SK-N-SH (cell line): ENCODE data around the gene ZNF438. TPM values are rescaled to one million over a fixed set of nuclear protein-coding genes. Genes with fewer than 3 reads are reported as not detected.
"Not testable (repeated sequence)": the region's sequence is repeated elsewhere in the genome, so short reads cannot be mapped to it uniquely, and the experiment has no call there.

Source experiments
- CTCF ChIA-PET: fragments of 300-600, 350-600 bp; formaldehyde crosslinking; extraction: SDS; loops from one replicate; lab custom pipeline; 2021; lab: Yijun Ruan, JAX
- POLR2A ChIA-PET: fragments of 350-600 bp; sonication (Branson Sonifier 250); formaldehyde crosslinking; extraction: SDS; loops from one replicate; lab custom pipeline; 2020; ENCODE audit warnings: antibody characterized with exemption, inconsistent platforms; lab: Yijun Ruan, JAX
- DNase-seq: peaks from one replicate; pipeline ENCODE4 v3.0.0; 2012
- H2AFZ ChIP-seq: fragments of 200-600 bp; sonication (generic); 2 replicates; pipeline ENCODE4 v1.8.1; 2016; ENCODE audit warnings: antibody characterized with exemption, mild to moderate bottlenecking, low read depth
- H3F3A ChIP-seq: fragments of 200-600 bp; sonication (generic); replicated peaks from 2 replicates; pipeline ENCODE3; 2016; ENCODE audit warnings: antibody characterized with exemption, mild to moderate bottlenecking; ENCODE audit not compliant: insufficient read depth
- H3K27ac ChIP-seq, 2 experiments: fragments of 200-500 bp in 1 of 2; fragments of 200-600 bp in 1 of 2; sonication (Bioruptor generic) in 1 of 2; sonication (generic), shearing (Covaris generic) in 1 of 2; 2 replicates each; pipeline versions ENCODE4 v1.5.1 to v1.6.1; 2014 to 2016; ENCODE audit warnings: low read depth in 2 of 2, inconsistent platforms in 1 of 2, low read length in 1 of 2, mild to moderate bottlenecking in 1 of 2, mixed read lengths in 1 of 2
- H3K27me3 ChIP-seq: fragments of 200-600 bp; sonication (generic), shearing (Covaris generic); 2 replicates; pipeline ENCODE4 v1.6.1; 2016; ENCODE audit warnings: mixed run types; ENCODE audit not compliant: insufficient read depth
- H3K36me3 ChIP-seq, 2 experiments: fragments of 200-500 bp in 1 of 2; fragments of 200-600 bp in 1 of 2; sonication (Bioruptor generic) in 1 of 2; sonication (generic) in 1 of 2; replicated peaks in 1 of 2; 2 replicates each; pipeline versions ENCODE3 to v1.5.1; 2014 to 2016; ENCODE audit warnings: low read length in 1 of 2, mild to moderate bottlenecking in 1 of 2; ENCODE audit not compliant: insufficient read depth in 2 of 2, control insufficient read depth in 1 of 2
- H3K4me1 ChIP-seq, 2 experiments: fragments of 200-500 bp in 1 of 2; fragments of 200-600 bp in 1 of 2; sonication (Bioruptor generic) in 1 of 2; sonication (generic), shearing (Covaris generic) in 1 of 2; 2 replicates each; pipeline versions ENCODE4 v1.5.1 to v1.6.1; 2014 to 2016; ENCODE audit warnings: low read depth in 1 of 2, low read length in 1 of 2, mixed run types in 1 of 2; ENCODE audit not compliant: insufficient read depth in 2 of 2, control insufficient read depth in 1 of 2
- H3K4me2 ChIP-seq: fragments of 200-600 bp; sonication (generic), shearing (Covaris generic); 2 replicates; pipeline ENCODE4 v1.6.1; 2017; ENCODE audit warnings: mixed run types
- H3K4me3 ChIP-seq, 2 experiments: fragments of 200-500 bp in 1 of 2; fragments of 200-600 bp in 1 of 2; sonication (Bioruptor generic) in 1 of 2; sonication (generic), shearing (Covaris generic) in 1 of 2; 2 replicates each; pipeline versions ENCODE4 v1.5.1 to v1.8.1; 2014 to 2016; ENCODE audit warnings: low read depth in 2 of 2, inconsistent platforms in 1 of 2, low read length in 1 of 2, mild to moderate bottlenecking in 1 of 2, mixed read lengths in 1 of 2, moderate library complexity in 1 of 2
- H3K79me2 ChIP-seq: fragments of 200-600 bp; sonication (generic); 2 replicates; pipeline ENCODE4 v1.8.1; 2017; ENCODE audit warnings: mild to moderate bottlenecking; ENCODE audit not compliant: insufficient read depth
- H3K9ac ChIP-seq: fragments of 200-600 bp; sonication (generic); 2 replicates; pipeline ENCODE4 v1.6.1; 2017; ENCODE audit warnings: mixed run types
- H3K9me2 ChIP-seq: fragments of 200-600 bp; sonication (generic); 2 replicates; pipeline ENCODE4 v1.6.1; 2017; ENCODE audit warnings: mixed run types
- H3K9me3 ChIP-seq: fragments of 200-600 bp; sonication (generic); 2 replicates; pipeline ENCODE4 v1.6.1; 2017; ENCODE audit warnings: mixed run types, mild to moderate bottlenecking, moderate library complexity
- H4K20me1 ChIP-seq: fragments of 200-600 bp; sonication (generic); 2 replicates; pipeline ENCODE4 v1.6.1; 2017; ENCODE audit warnings: mild to moderate bottlenecking, mixed run types; ENCODE audit not compliant: insufficient read depth
- CHD2 ChIP-seq: fragments of 150-350 bp; IDR thresholded peaks from 2 replicates; pipeline ENCODE4 v1.6.1; 2018; ENCODE audit warnings: low read length; ENCODE audit not compliant: partially characterized antibody
- ELF1 ChIP-seq: IDR thresholded peaks from 2 replicates; pipeline ENCODE4 v1.4.0; 2012
- EZH2phosphoT487 ChIP-seq: fragments of 200-600 bp; sonication (generic); IDR thresholded peaks from 2 replicates; pipeline ENCODE4 v1.6.1; 2017; ENCODE audit warnings: low read depth, mixed run types, mild to moderate bottlenecking, antibody characterized with exemption, moderate library complexity, borderline replicate concordance
- FOXJ3 ChIP-seq: sonication (generic); formaldehyde crosslinking; IDR thresholded peaks from 2 replicates; pipeline ENCODE4 v1.5.1; 2020; ENCODE audit warnings: mild to moderate bottlenecking, missing genetic modification reagents
- FOXM1 ChIP-seq: IDR thresholded peaks from 2 replicates; pipeline ENCODE4 v1.4.0; 2012; ENCODE audit warnings: low read depth, mild to moderate bottlenecking
- GABPA ChIP-seq: IDR thresholded peaks from 2 replicates; pipeline ENCODE4 v1.4.0; 2012; ENCODE audit warnings: low read depth, mild to moderate bottlenecking
- GATA2 ChIP-seq: sonication (generic); formaldehyde crosslinking; IDR thresholded peaks from 2 replicates; pipeline ENCODE4 v1.5.0; 2020; ENCODE audit warnings: mild to moderate bottlenecking, missing genetic modification reagents
- MXI1 ChIP-seq: IDR thresholded peaks from 2 replicates; pipeline ENCODE4 v1.6.1; 2012; ENCODE audit warnings: mild to moderate bottlenecking, low read depth, low read length, improper control_type of control experiment
- NFIC ChIP-seq: IDR thresholded peaks from 2 replicates; pipeline ENCODE4 v1.4.0; 2012; ENCODE audit warnings: borderline replicate concordance
- RAD21 ChIP-seq: IDR thresholded peaks from 2 replicates; pipeline ENCODE4 v1.6.1; 2012; ENCODE audit warnings: mild to moderate bottlenecking, low read length
- RFX5 ChIP-seq: IDR thresholded peaks from 2 replicates; pipeline ENCODE4 v1.6.1; 2012; ENCODE audit warnings: mild to moderate bottlenecking, improper control_type of control experiment, low read length
- TAF1 ChIP-seq: IDR thresholded peaks from 2 replicates; pipeline ENCODE4 v1.6.1; 2012; ENCODE audit warnings: low read depth, mild to moderate bottlenecking, low read length, moderate library complexity, borderline replicate concordance
- TCF12 ChIP-seq: IDR thresholded peaks from 2 replicates; pipeline ENCODE4 v1.4.0; 2012
- TEAD4 ChIP-seq: IDR thresholded peaks from 2 replicates; pipeline ENCODE4 v1.4.0; 2012; ENCODE audit warnings: mild to moderate bottlenecking, borderline replicate concordance; ENCODE audit not compliant: insufficient read depth
- WGBS: methylation state at CpG from one replicate; pipeline ENCODE4 v1.1.6; 2017; ENCODE audit warnings: low lambda C conversion rate; 5-methylcytosine and 5-hydroxymethylcytosine counted together
- polyA plus RNA-seq, 3 experiments: library from polyadenylated mRNA; depleted of rRNA; stranded (reverse); fragments of >200 nt; gene quantifications; 2 replicates each; pipeline ENCODE4 v1.2.3, GENCODE V29; 2012
- TF ChIP-seq, protein P1 (sequence below): IDR thresholded peaks from 2 replicates; pipeline ENCODE4 v1.6.1; 2012; ENCODE audit warnings: mild to moderate bottlenecking, low read depth, low read length, moderate library complexity
- TF ChIP-seq, protein P2 (sequence below): IDR thresholded peaks from 2 replicates; pipeline ENCODE4 v1.4.0; 2012; ENCODE audit warnings: low read depth, borderline replicate concordance
- TF ChIP-seq, protein P3 (sequence below): IDR thresholded peaks from 2 replicates; pipeline ENCODE4; 2012

The ZNF438 gene
- polyA plus RNA-seq, 1 of the 3 experiments (the other 2 are of a cell fraction), result 2.1 TPM

DNA sequence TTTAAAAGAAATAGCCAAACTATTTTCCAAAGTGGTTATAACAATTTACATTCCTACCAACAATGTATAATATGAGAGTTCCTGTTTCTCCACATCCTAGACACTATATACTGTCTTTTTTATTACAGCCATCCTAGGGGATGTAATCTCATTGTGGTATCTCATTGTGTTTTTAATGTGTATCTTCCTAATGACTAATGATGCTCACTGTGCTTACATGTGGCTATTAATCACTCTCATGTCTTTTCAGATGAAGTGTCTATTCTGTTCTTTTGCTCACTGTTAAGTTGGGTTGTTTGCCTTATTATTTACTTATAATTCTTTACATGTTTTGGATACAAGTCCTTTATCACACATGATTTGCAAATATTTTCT lies 71.8 kb downstream of the ZNF438 start:
- DNase-seq, result no peak
- H3K79me2 ChIP-seq, result no peaks in the 10 kb centered on the region
- no peak overlapping the region for H2AFZ ChIP-seq
- POLR2A ChIA-PET, result no interaction called here
- H3K36me3 ChIP-seq, result no peaks in the 10 kb centered on the region
- H3K9me2 ChIP-seq, result no peaks in the 10 kb centered on the region
- H3F3A ChIP-seq, result no peaks in the 10 kb centered on the region
- H4K20me1 ChIP-seq, result no peaks in the 10 kb centered on the region
- H3K27me3 ChIP-seq, result no peaks in the 10 kb centered on the region
- H3K27ac ChIP-seq, result no peak overlapping the region
- CTCF ChIA-PET, result interaction anchor here (0.6 kb wide), 1 partner anchor 840 kb away, joined by 3 read pairs; no protein-coding TSS in a partner anchor
- TF ChIP-seq, protein P1, sequence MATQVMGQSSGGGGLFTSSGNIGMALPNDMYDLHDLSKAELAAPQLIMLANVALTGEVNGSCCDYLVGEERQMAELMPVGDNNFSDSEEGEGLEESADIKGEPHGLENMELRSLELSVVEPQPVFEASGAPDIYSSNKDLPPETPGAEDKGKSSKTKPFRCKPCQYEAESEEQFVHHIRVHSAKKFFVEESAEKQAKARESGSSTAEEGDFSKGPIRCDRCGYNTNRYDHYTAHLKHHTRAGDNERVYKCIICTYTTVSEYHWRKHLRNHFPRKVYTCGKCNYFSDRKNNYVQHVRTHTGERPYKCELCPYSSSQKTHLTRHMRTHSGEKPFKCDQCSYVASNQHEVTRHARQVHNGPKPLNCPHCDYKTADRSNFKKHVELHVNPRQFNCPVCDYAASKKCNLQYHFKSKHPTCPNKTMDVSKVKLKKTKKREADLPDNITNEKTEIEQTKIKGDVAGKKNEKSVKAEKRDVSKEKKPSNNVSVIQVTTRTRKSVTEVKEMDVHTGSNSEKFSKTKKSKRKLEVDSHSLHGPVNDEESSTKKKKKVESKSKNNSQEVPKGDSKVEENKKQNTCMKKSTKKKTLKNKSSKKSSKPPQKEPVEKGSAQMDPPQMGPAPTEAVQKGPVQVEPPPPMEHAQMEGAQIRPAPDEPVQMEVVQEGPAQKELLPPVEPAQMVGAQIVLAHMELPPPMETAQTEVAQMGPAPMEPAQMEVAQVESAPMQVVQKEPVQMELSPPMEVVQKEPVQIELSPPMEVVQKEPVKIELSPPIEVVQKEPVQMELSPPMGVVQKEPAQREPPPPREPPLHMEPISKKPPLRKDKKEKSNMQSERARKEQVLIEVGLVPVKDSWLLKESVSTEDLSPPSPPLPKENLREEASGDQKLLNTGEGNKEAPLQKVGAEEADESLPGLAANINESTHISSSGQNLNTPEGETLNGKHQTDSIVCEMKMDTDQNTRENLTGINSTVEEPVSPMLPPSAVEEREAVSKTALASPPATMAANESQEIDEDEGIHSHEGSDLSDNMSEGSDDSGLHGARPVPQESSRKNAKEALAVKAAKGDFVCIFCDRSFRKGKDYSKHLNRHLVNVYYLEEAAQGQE, result no peak
- TF ChIP-seq TEAD4 (no peak), GABPA (no peak)
- TF ChIP-seq, protein P2, sequence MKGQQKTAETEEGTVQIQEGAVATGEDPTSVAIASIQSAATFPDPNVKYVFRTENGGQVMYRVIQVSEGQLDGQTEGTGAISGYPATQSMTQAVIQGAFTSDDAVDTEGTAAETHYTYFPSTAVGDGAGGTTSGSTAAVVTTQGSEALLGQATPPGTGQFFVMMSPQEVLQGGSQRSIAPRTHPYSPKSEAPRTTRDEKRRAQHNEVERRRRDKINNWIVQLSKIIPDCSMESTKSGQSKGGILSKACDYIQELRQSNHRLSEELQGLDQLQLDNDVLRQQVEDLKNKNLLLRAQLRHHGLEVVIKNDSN, result no peak
- H3K4me2 ChIP-seq, result no peak overlapping the region
- H3K4me1 ChIP-seq, result no peaks in the 10 kb centered on the region
- no peak overlapping the region for H3K9ac ChIP-seq
- no peaks in the 10 kb centered on the region for H3K9me3 ChIP-seq
- H3K4me3 ChIP-seq, result no peak overlapping the region

DNA sequence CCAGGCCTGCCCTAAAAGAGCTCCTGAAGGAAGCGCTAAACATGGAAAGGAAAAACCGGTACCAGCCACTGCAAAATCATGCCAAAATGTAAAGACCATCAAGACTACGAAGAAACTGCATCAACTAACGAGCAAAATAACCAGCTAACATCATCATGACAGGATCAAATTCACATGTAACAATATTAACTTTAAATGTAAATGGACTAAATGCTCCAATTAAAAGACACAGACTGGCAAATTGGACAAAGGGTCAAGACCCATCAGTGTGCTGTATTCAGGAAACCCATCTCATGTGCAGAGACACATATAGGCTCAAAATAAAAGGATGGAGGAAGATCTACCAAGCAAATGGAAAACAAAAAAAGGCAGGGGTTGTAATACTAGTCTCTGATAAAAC lies 82.4 kb downstream of the ZNF438 start:
- H3K9ac ChIP-seq, POLR2A ChIA-PET, CTCF ChIA-PET, H3K27me3 ChIP-seq, H3F3A ChIP-seq, H3K36me3 ChIP-seq, H3K79me2 ChIP-seq, H3K4me2 ChIP-seq, H2AFZ ChIP-seq, H4K20me1 ChIP-seq, H3K9me2 ChIP-seq, DNase-seq, H3K27ac ChIP-seq, H3K9me3 ChIP-seq, H3K4me3 ChIP-seq, H3K4me1 ChIP-seq: not testable (repeated sequence)
- 85% methylated on average over 4 of the region's 4 CpGs for WGBS

DNA sequence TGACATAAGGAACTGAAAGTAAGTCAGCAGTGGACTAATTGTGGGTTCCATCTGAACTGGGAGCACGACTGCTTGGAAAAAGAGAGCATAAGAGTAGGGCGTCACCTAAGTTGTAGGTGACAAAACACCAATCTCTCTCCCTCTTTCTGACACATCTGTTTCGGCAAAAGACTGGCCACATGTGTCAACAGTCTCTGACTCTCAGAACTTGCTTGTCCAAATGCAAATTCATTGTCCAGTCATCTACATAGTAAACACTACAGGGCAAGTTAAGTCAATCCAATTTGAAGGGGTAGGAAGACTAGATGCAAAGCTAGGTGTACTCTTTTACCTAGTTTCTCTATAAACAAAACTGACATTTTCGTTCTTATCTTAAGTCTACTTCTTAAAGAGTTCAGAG lies 87.7 kb downstream of the ZNF438 start:
- Histone ChIP-seq H4K20me1 (no peaks in the 10 kb centered on the region), H3K9me3 (no peaks in the 10 kb centered on the region), H3K9me2 (no peaks in the 10 kb centered on the region), H3K4me2 (no peak overlapping the region), H3K27ac (no peak overlapping the region), H3K36me3 (no peaks in the 10 kb centered on the region), H3K27me3 (no peaks in the 10 kb centered on the region), H3K79me2 (no peaks in the 10 kb centered on the region), H3K4me3 (no peak overlapping the region), H2AFZ (no peak overlapping the region), H3F3A (no peaks in the 10 kb centered on the region), H3K9ac (no peak overlapping the region), H3K4me1 (no peaks in the 10 kb centered on the region)
- ChIA-PET CTCF (no interaction called here), POLR2A (no interaction called here)
- WGBS, result 84% methylated on average over 4 of the region's 4 CpGs
- no peak for DNase-seq
- TF ChIP-seq, protein P3, sequence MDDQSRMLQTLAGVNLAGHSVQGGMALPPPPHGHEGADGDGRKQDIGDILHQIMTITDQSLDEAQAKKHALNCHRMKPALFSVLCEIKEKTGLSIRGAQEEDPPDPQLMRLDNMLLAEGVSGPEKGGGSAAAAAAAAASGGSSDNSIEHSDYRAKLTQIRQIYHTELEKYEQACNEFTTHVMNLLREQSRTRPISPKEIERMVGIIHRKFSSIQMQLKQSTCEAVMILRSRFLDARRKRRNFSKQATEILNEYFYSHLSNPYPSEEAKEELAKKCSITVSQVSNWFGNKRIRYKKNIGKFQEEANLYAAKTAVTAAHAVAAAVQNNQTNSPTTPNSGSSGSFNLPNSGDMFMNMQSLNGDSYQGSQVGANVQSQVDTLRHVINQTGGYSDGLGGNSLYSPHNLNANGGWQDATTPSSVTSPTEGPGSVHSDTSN, result no peak
- TF ChIP-seq RAD21 (no peak), ELF1 (no peak), GATA2 (CRISPR knock-in tag) (no peak), EZH2phosphoT487 (no peak), TCF12 (no peak), RFX5 (no peak), TAF1 (no peak), CHD2 (no peak), FOXM1 (no peak), MXI1 (no peak), FOXJ3 (CRISPR knock-in tag) (no peak), NFIC (no peak)
- TF ChIP-seq, protein P2, result no peak
